T-helper 1 cell treated with Interleukin-12 subunit alpha and Interleukin-12 subunit beta and Interleukin-4 antibody, amounts not matched to agents 30 μg/mL and 1 μg/mL, for 36 hours (primary cell): Measurements from ENCODE around the gene PTAFR.

ENCODE experiments used
- H3K27ac Mint-ChIP-seq: one replicate; pipeline ENCODE4 v1.8.0; 2021; ENCODE audit warnings: mild to moderate bottlenecking, mixed read lengths
- H3K27me3 Mint-ChIP-seq: one replicate; pipeline ENCODE4 v1.8.0; 2021; ENCODE audit warnings: low read depth, mixed read lengths
- H3K36me3 Mint-ChIP-seq: one replicate; pipeline ENCODE4 v1.8.0; 2021; ENCODE audit warnings: low read depth, mixed read lengths
- H3K4me1 Mint-ChIP-seq: one replicate; pipeline ENCODE4 v1.8.0; 2021; ENCODE audit warnings: low read depth, mixed read lengths
- H3K4me3 Mint-ChIP-seq: one replicate; pipeline ENCODE4 v1.8.0; 2021; ENCODE audit warnings: mild to moderate bottlenecking, moderate library complexity, mixed read lengths
- H3K9me3 Mint-ChIP-seq: one replicate; pipeline ENCODE4 v1.8.0; 2021; ENCODE audit warnings: mixed read lengths

Gene PTAFR

GRCh38 chr1:28176492-28177470 is at the start of gene PTAFR:
Gene PTAFR, minus strand, starts transcription at chr1:28176690. Its CDS starts 25,669 bp downstream, at chr1:28151021.
- Mint-ChIP-seq H3K4me3 (no peak within 1 kb of the TSS), H3K9me3 (no peaks in the 10 kb centered on the region), H3K4me1 (peaks cover 35% of the 10 kb centered on the region), H3K36me3 (no peaks in the 10 kb centered on the region), H3K27me3 (peaks cover 82% of the 10 kb centered on the region), H3K27ac (peak within 1 kb of the TSS; percentile 41)

- H3K27ac Mint-ChIP-seq: no peak overlapping the region
- no peak overlapping the region for H3K4me3 Mint-ChIP-seq
- H3K4me1 Mint-ChIP-seq: peaks cover 16% of the 10 kb centered on the region
- H3K9me3 Mint-ChIP-seq: no peaks in the 10 kb centered on the region
- peaks cover 26% of the 10 kb centered on the region for H3K36me3 Mint-ChIP-seq
- no peaks in the 10 kb centered on the region for H3K27me3 Mint-ChIP-seq
These were observed 36.8 kb upstream of the PTAFR start for GRCh38 chr1:28213315-28213714.

- H3K4me3 Mint-ChIP-seq: no peak overlapping the region
- H3K36me3 Mint-ChIP-seq: peaks cover 35% of the 10 kb centered on the region
- H3K27me3 Mint-ChIP-seq: no peaks in the 10 kb centered on the region
- no peaks in the 10 kb centered on the region for H3K9me3 Mint-ChIP-seq
- no peak overlapping the region for H3K27ac Mint-ChIP-seq
- peaks cover 17% of the 10 kb centered on the region for H3K4me1 Mint-ChIP-seq
These were observed 33.2 kb upstream of the PTAFR start for GRCh38 chr1:28209700-28210099.

- Mint-ChIP-seq H3K9me3 (no peaks in the 10 kb centered on the region), H3K27me3 (no peaks in the 10 kb centered on the region), H3K36me3 (peaks cover 42% of the 10 kb centered on the region), H3K27ac (peak overlapping the region; percentile 26), H3K4me3 (no peak overlapping the region), H3K4me1 (peaks cover 17% of the 10 kb centered on the region)
These were observed 32.4 kb upstream of the PTAFR start for GRCh38 chr1:28208818-28209441.

- Mint-ChIP-seq H3K9me3 (no peaks in the 10 kb centered on the region), H3K27me3 (no peaks in the 10 kb centered on the region), H3K4me3 (no peak overlapping the region), H3K27ac (no peak overlapping the region), H3K36me3 (peaks cover 54% of the 10 kb centered on the region), H3K4me1 (peaks cover 33% of the 10 kb centered on the region)
These were observed 28.8 kb upstream of the PTAFR start for GRCh38 chr1:28205243-28205642.

GRCh38 chr1:28200234-28200873 is 23.9 kb upstream of the PTAFR start:
- Mint-ChIP-seq H3K27me3 (peaks cover 11% of the 10 kb centered on the region), H3K27ac (peak overlapping the region; percentile 92), H3K4me3 (peak overlapping the region; percentile 47), H3K36me3 (peaks cover 66% of the 10 kb centered on the region), H3K9me3 (peaks cover 4% of the 10 kb centered on the region), H3K4me1 (peaks cover 52% of the 10 kb centered on the region)

- peaks cover 4% of the 10 kb centered on the region for H3K9me3 Mint-ChIP-seq
- peaks cover 11% of the 10 kb centered on the region for H3K27me3 Mint-ChIP-seq
- peaks cover 63% of the 10 kb centered on the region for H3K36me3 Mint-ChIP-seq
- H3K4me3 Mint-ChIP-seq: peak overlapping the region; percentile 84
- H3K27ac Mint-ChIP-seq: peak overlapping the region; percentile 96
- peaks cover 52% of the 10 kb centered on the region for H3K4me1 Mint-ChIP-seq
These were observed 23.1 kb upstream of the PTAFR start for GRCh38 chr1:28199328-28200233.

GRCh38 chr1:28197682-28198415 is 21.4 kb upstream of the PTAFR start:
- Mint-ChIP-seq H3K4me1 (peaks cover 44% of the 10 kb centered on the region), H3K4me3 (peak overlapping the region; percentile 71), H3K27ac (peak overlapping the region; percentile 55), H3K36me3 (peaks cover 51% of the 10 kb centered on the region), H3K27me3 (peaks cover 11% of the 10 kb centered on the region), H3K9me3 (peaks cover 4% of the 10 kb centered on the region)

- Mint-ChIP-seq H3K4me3 (no peak overlapping the region), H3K36me3 (peaks cover 47% of the 10 kb centered on the region), H3K9me3 (peaks cover 4% of the 10 kb centered on the region), H3K4me1 (peaks cover 41% of the 10 kb centered on the region), H3K27ac (no peak overlapping the region), H3K27me3 (peaks cover 11% of the 10 kb centered on the region)
These were observed 19.8 kb upstream of the PTAFR start for GRCh38 chr1:28196330-28196729.

GRCh38 chr1:28195780-28196179 is 19.3 kb upstream of the PTAFR start:
- peaks cover 4% of the 10 kb centered on the region for H3K9me3 Mint-ChIP-seq
- peaks cover 42% of the 10 kb centered on the region for H3K36me3 Mint-ChIP-seq
- peaks cover 36% of the 10 kb centered on the region for H3K4me1 Mint-ChIP-seq
- no peak overlapping the region for H3K4me3 Mint-ChIP-seq
- H3K27me3 Mint-ChIP-seq: peaks cover 14% of the 10 kb centered on the region
- H3K27ac Mint-ChIP-seq: no peak overlapping the region

- H3K36me3 Mint-ChIP-seq: peaks cover 33% of the 10 kb centered on the region
- H3K27ac Mint-ChIP-seq: no peak overlapping the region
- H3K9me3 Mint-ChIP-seq: peaks cover 4% of the 10 kb centered on the region
- H3K4me1 Mint-ChIP-seq: peaks cover 26% of the 10 kb centered on the region
- peaks cover 20% of the 10 kb centered on the region for H3K27me3 Mint-ChIP-seq
- H3K4me3 Mint-ChIP-seq: no peak overlapping the region
These were observed 18.0 kb upstream of the PTAFR start for GRCh38 chr1:28194326-28195035.

- peaks cover 16% of the 10 kb centered on the region for H3K27me3 Mint-ChIP-seq
- no peak overlapping the region for H3K4me3 Mint-ChIP-seq
- peaks cover 19% of the 10 kb centered on the region for H3K4me1 Mint-ChIP-seq
- no peaks in the 10 kb centered on the region for H3K9me3 Mint-ChIP-seq
- H3K36me3 Mint-ChIP-seq: peaks cover 26% of the 10 kb centered on the region
- no peak overlapping the region for H3K27ac Mint-ChIP-seq
These were observed 17.2 kb upstream of the PTAFR start for GRCh38 chr1:28193701-28194161.
